NCI-H1105 (cell line): ENCODE data around the gene KCNJ5.

Experiments used
- DNase-seq: peaks from one replicate; lab custom pipeline; 2025; lab: John Stamatoyannopoulos, UW

KCNJ5 gene

GRCh38 chr11:128933481-128934178 lies 42.5 kb downstream of the KCNJ5 start:
- no peak for DNase-seq

GRCh38 chr11:128934351-128934750 lies 43.2 kb downstream of the KCNJ5 start:
- DNase-seq: no peak

- no peak for DNase-seq
Measured at GRCh38 chr11:128934926-128935325, 43.8 kb downstream of the KCNJ5 start.

GRCh38 chr11:128936606-128937251 lies 45.6 kb downstream of the KCNJ5 start:
- peak; percentile 33 for DNase-seq

GRCh38 chr11:128937480-128937879 lies 46.3 kb downstream of the KCNJ5 start:
- DNase-seq: no peak

- DNase-seq: no peak
Measured at GRCh38 chr11:128938156-128938885, 47.2 kb downstream of the KCNJ5 start.

GRCh38 chr11:128939591-128939990 lies 48.4 kb downstream of the KCNJ5 start:
- DNase-seq: no peak

- no peak for DNase-seq
Measured at GRCh38 chr11:128940156-128940555, 49.0 kb downstream of the KCNJ5 start.

GRCh38 chr11:128940603-128941002 lies 49.4 kb downstream of the KCNJ5 start:
- DNase-seq: no peak

- DNase-seq: no peak
Measured at GRCh38 chr11:128941110-128941509, 50.0 kb downstream of the KCNJ5 start.

- DNase-seq: no peak
Measured at GRCh38 chr11:128941573-128942271, 50.6 kb downstream of the KCNJ5 start.

- DNase-seq: no peak
Measured at GRCh38 chr11:128942272-128942612, 51.1 kb downstream of the KCNJ5 start.

GRCh38 chr11:128942817-128943427 lies 51.8 kb downstream of the KCNJ5 start, which contains the start of gene TP53AIP1:
TP53AIP1 (minus strand) TSS chr11:128942871; CDS start chr11:128937818, 5,053 bp downstream.
- no peak for DNase-seq

- no peak for DNase-seq
Measured at GRCh38 chr11:128943428-128943976, 52.3 kb downstream of the KCNJ5 start.

- DNase-seq: no peak
Measured at GRCh38 chr11:128946648-128947047, 55.5 kb downstream of the KCNJ5 start.

- DNase-seq: no peak
Measured at GRCh38 chr11:128947773-128948172, 56.6 kb downstream of the KCNJ5 start.

GRCh38 chr11:128948583-128948982 lies 57.4 kb downstream of the KCNJ5 start:
- DNase-seq: no peak

- no peak for DNase-seq
Measured at GRCh38 chr11:128949791-128950454, 58.8 kb downstream of the KCNJ5 start.

GRCh38 chr11:128953151-128953550 lies 62.0 kb downstream of the KCNJ5 start:
- DNase-seq: no peak

GRCh38 chr11:128955636-128956035 lies 64.5 kb downstream of the KCNJ5 start:
- DNase-seq: no peak
